Thyroid gland (tissue), 4 donors: ENCODE data around the gene PRH2. TPM values are rescaled to one million over a fixed set of nuclear protein-coding genes. Genes with fewer than 3 reads are reported as not detected.

Source experiments
- DNase-seq, 2 donors: peaks; one replicate each; pipeline ENCODE4 v3.0.0-alpha.2; 2019
- H3K27ac ChIP-seq, 3 donors: fragments of 200-600 bp; sonication (generic); 1 replicate in 2 of 3; 2 replicates in 1 of 3; pipeline ENCODE4 v1.5.1; 2016 to 2019; ENCODE audit warnings: mild to moderate bottlenecking in 1 of 3, moderate library complexity in 1 of 3
- H3K27me3 ChIP-seq: fragments of 200-600 bp; sonication (generic); one replicate; pipeline ENCODE4 v1.5.1; 2019
- H3K36me3 ChIP-seq, 2 donors: fragments of 200-600 bp; sonication (generic); one replicate each; pipeline ENCODE4 v1.5.1; 2016 to 2019
- H3K4me1 ChIP-seq, 2 donors: fragments of 200-600 bp; sonication (generic); one replicate each; pipeline ENCODE4 v1.5.1; 2017 to 2019
- H3K4me3 ChIP-seq, 3 donors: fragments of 200-600 bp; sonication (generic); replicated peaks in 1 of 3; 1 replicate in 2 of 3; 2 replicates in 1 of 3; pipeline ENCODE4 v1.5.1; 2016; ENCODE audit warnings: mild to moderate bottlenecking in 1 of 3
- H3K9me3 ChIP-seq: fragments of 200-600 bp; sonication (generic); one replicate; pipeline ENCODE4 v1.5.1; 2017
- POLR2A ChIP-seq, 2 donors: fragments of 450-650 bp; IDR thresholded peaks; one replicate each; pipeline ENCODE4 v1.6.1; 2017; ENCODE audit warnings: antibody characterized with exemption in 2 of 2, mild to moderate bottlenecking in 2 of 2, moderate library complexity in 1 of 2
- WGBS, 2 donors: methylation state at CpG; one replicate each; pipeline ENCODE4 v1.1.5; 2017; 5-methylcytosine and 5-hydroxymethylcytosine counted together
- intact Hi-C: fragments of 100-400 bp; cut with DNase I; formaldehyde crosslinking; loops from one replicate; pipeline ENCODE4 v1.15.1; 2023
- total RNA-seq, 4 donors: library from RNA; depleted of rRNA; stranded (reverse); fragments of >200 nt; gene quantifications; one replicate each; pipeline ENCODE4 v1.2.3, GENCODE V29; 2016
- TF ChIP-seq, protein P1 (sequence below), 6 experiments: fragments of 200-600 bp in 3 of 6; fragments of 450-650 bp in 3 of 6; sonication (generic) in 3 of 6; IDR thresholded peaks; one replicate each; pipeline ENCODE4 v1.5.1; 2016 to 2019; ENCODE audit warnings: antibody characterized with exemption in 6 of 6, mild to moderate bottlenecking in 2 of 6, inconsistent platforms in 1 of 6, moderate library complexity in 1 of 6

Gene PRH2
- total RNA-seq, 4 donors from 2014 or later: not detected

DNA sequence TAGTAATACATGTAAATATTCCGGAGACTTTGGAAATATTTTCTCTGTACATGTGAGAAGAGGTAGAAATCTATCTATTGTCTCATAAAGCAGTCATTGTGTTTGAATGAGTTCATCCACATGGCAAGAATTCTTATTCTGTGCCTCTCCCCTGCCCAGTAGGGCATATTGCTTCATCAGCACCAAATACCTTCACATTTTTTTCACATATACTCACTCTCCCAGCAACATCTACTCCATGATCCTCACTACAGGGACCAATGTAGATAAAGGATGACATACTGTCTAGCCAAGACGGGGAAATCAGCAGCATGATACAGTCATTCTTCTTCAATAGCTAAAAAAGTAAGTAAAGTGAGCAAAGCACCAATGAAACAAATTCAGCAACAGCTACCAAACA, 11.4 kb downstream of the PRH2 start:
- intact Hi-C loops: no loop called here
- TF ChIP-seq, protein P1, sequence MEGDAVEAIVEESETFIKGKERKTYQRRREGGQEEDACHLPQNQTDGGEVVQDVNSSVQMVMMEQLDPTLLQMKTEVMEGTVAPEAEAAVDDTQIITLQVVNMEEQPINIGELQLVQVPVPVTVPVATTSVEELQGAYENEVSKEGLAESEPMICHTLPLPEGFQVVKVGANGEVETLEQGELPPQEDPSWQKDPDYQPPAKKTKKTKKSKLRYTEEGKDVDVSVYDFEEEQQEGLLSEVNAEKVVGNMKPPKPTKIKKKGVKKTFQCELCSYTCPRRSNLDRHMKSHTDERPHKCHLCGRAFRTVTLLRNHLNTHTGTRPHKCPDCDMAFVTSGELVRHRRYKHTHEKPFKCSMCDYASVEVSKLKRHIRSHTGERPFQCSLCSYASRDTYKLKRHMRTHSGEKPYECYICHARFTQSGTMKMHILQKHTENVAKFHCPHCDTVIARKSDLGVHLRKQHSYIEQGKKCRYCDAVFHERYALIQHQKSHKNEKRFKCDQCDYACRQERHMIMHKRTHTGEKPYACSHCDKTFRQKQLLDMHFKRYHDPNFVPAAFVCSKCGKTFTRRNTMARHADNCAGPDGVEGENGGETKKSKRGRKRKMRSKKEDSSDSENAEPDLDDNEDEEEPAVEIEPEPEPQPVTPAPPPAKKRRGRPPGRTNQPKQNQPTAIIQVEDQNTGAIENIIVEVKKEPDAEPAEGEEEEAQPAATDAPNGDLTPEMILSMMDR (IDR thresholded peaks at IDR 0.05): no peak
- TF ChIP-seq POLR2A (IDR thresholded peaks at IDR 0.05): no peak

GRCh38 chr12:10941369-10941768, 12.3 kb downstream of the PRH2 start:
- Histone ChIP-seq H3K9me3 (no peaks in the 10 kb centered on the region), H3K27ac (no peak overlapping the region)
- intact Hi-C loops: no loop called here

More for the DNA sequence above, 11.4 kb downstream of the PRH2 start:
- Histone ChIP-seq H3K4me1 (no peaks in the 10 kb centered on the region), H3K27me3 (no peaks in the 10 kb centered on the region), H3K9me3 (no peaks in the 10 kb centered on the region), H3K4me3 (no peak overlapping the region), H3K36me3 (no peaks in the 10 kb centered on the region), H3K27ac (no peak overlapping the region)
- 96% methylated on average over 2 of the region's 2 CpGs for WGBS, 2 donors
- no peak for DNase-seq

GRCh38 chr12:10941916-10942607, 13.0 kb downstream of the PRH2 start:
- Histone ChIP-seq H3K4me3 (no peak overlapping the region), H3K27me3 (no peaks in the 10 kb centered on the region), H3K27ac (no peak overlapping the region), H3K9me3 (no peaks in the 10 kb centered on the region), H3K36me3 (no peaks in the 10 kb centered on the region), H3K4me1 (no peaks in the 10 kb centered on the region)
- DNase-seq: peak; percentile 5 to 6
- intact Hi-C loops: no loop called here
- TF ChIP-seq, protein P1 (IDR thresholded peaks at IDR 0.05): no peak
- TF ChIP-seq POLR2A (IDR thresholded peaks at IDR 0.05): no peak
- 54 to 82% methylated on average over 3 to 4 of the region's 4 CpGs for WGBS, 2 donors

More at GRCh38 chr12:10941369-10941768, 12.3 kb downstream of the PRH2 start:
- Histone ChIP-seq H3K36me3 (no peaks in the 10 kb centered on the region), H3K4me1 (no peaks in the 10 kb centered on the region), H3K27me3 (no peaks in the 10 kb centered on the region), H3K4me3 (no peak overlapping the region)
- DNase-seq: no peak
- TF ChIP-seq, protein P1 (IDR thresholded peaks at IDR 0.05): no peak
- TF ChIP-seq POLR2A (IDR thresholded peaks at IDR 0.05): no peak

GRCh38 chr12:10943167-10943566, 14.1 kb downstream of the PRH2 start:
- 96 to 99% methylated on average over 2 of the region's 2 CpGs for whole genome bisulfite sequencing, 2 donors
- Histone ChIP-seq H3K27me3 (no peaks in the 10 kb centered on the region), H3K27ac (no peak overlapping the region), H3K36me3 (no peaks in the 10 kb centered on the region), H3K9me3 (no peaks in the 10 kb centered on the region), H3K4me1 (no peaks in the 10 kb centered on the region), H3K4me3 (no peak overlapping the region)
- TF ChIP-seq, protein P1 (IDR thresholded peaks at IDR 0.05): no peak
- no peak for TF ChIP-seq POLR2A (IDR thresholded peaks at IDR 0.05)
- DNase-seq: no peak
- intact Hi-C loops: no loop called here

GRCh38 chr12:10952645-10953044, 23.6 kb downstream of the PRH2 start:
- no peak overlapping the region for H3K4me3 ChIP-seq
- no peaks in the 10 kb centered on the region for H3K27me3 ChIP-seq
- intact Hi-C loops: no loop called here
- H3K36me3 ChIP-seq: no peaks in the 10 kb centered on the region
- WGBS, 2 donors: 91 to 94% methylated on average over 4 of the region's 4 CpGs
- no peaks in the 10 kb centered on the region for H3K9me3 ChIP-seq
- TF ChIP-seq, protein P1 (IDR thresholded peaks at IDR 0.05): no peak
- no peak for TF ChIP-seq POLR2A (IDR thresholded peaks at IDR 0.05)
- DNase-seq: no peak
- no peak overlapping the region for H3K27ac ChIP-seq
- H3K4me1 ChIP-seq: no peaks in the 10 kb centered on the region
